Measurements from ENCODE around the gene PKIB.

- TF ChIP-seq POLR2AphosphoS5 (IDR thresholded peaks at IDR 0.05; ENCODE audit: low read length) (no peak), EZH2 (IDR thresholded peaks at IDR 0.05; ENCODE audit: borderline replicate concordance, control insufficient read depth, low read depth, low read length) (no peak), EGR1 (IDR thresholded peaks at IDR 0.05; ENCODE audit: borderline replicate concordance in 1 of 2, low read depth in 2 of 2, low read length in 2 of 2) (no peak), ASH2L (IDR thresholded peaks at IDR 0.05; ENCODE audit: borderline replicate concordance, low read depth) (no peak), SIX5 (IDR thresholded peaks at IDR 0.05; ENCODE audit: low read depth, low read length, severe bottlenecking) (no peak), TAF1 (IDR thresholded peaks at IDR 0.05; ENCODE audit: borderline replicate concordance, low read depth, low read length) (no peak), EP300 (IDR thresholded peaks at IDR 0.05; ENCODE audit: borderline replicate concordance in 1 of 2, control insufficient read depth in 1 of 2, low read depth in 2 of 2, low read length in 2 of 2) (no peak), TCF12 (IDR thresholded peaks at IDR 0.05; ENCODE audit: low read depth, low read length) (no peak)
- TF ChIP-seq, protein P1, sequence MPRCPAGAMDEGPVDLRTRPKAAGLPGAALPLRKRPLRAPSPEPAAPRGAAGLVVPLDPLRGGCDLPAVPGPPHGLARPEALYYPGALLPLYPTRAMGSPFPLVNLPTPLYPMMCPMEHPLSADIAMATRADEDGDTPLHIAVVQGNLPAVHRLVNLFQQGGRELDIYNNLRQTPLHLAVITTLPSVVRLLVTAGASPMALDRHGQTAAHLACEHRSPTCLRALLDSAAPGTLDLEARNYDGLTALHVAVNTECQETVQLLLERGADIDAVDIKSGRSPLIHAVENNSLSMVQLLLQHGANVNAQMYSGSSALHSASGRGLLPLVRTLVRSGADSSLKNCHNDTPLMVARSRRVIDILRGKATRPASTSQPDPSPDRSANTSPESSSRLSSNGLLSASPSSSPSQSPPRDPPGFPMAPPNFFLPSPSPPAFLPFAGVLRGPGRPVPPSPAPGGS (IDR thresholded peaks at IDR 0.05; ENCODE audit: borderline replicate concordance, insufficient read depth, low read depth, low read length, poor library complexity, severe bottlenecking), result no peak
Measured at GRCh38 chr6:122735582-122735981, 125.4 kb downstream of the PKIB start.

Data from GM12878 (cell line).